ENCODE results near the gene PAGE2.
"Not testable (repeated sequence)": the region's sequence is repeated elsewhere in the genome, so short reads cannot be mapped to it uniquely, and the experiment has no call there.

Gene PAGE2

GRCh38 chrX:55127692-55128091 lies 38.9 kb downstream of the PAGE2 start:
- DNase-seq: no peak

GRCh38 chrX:55129361-55129760 lies 40.5 kb downstream of the PAGE2 start:
- no peak for DNase-seq

- no peak for DNase-seq
Measured at GRCh38 chrX:55130481-55130880, 41.7 kb downstream of the PAGE2 start.

- DNase-seq: no peak
Measured at GRCh38 chrX:55132416-55132815, 43.6 kb downstream of the PAGE2 start.

GRCh38 chrX:55135171-55135570 lies 46.4 kb downstream of the PAGE2 start:
- DNase-seq: peak; percentile 41

- DNase-seq: not testable (repeated sequence)
Measured at GRCh38 chrX:55140800-55141199, 52.0 kb downstream of the PAGE2 start.
